ENCODE data around the gene USP22. TPM values are rescaled to one million over a fixed set of nuclear protein-coding genes. Genes with fewer than 3 reads are reported as not detected.

Gene USP22
- total and polyA plus RNA-seq, 2 donors (not counting 3 experiments of a cell fraction or from before 2014, with no cell fraction given): 204 to 260 TPM

GRCh38 chr17:21075739-21076085, 32.9 kb upstream of the USP22 start:
- H2AFZ ChIP-seq (ENCODE audit: low read depth, low read length): no peak overlapping the region
- H3K4me3 ChIP-seq (replicated peaks in 1 of 3; ENCODE audit: insufficient read depth in 1 of 3, low read depth in 1 of 3, low read length in 3 of 3): no peak overlapping the region

More at GRCh38 chr17:21075739-21076085, 32.9 kb upstream of the USP22 start:
- Histone ChIP-seq H3K36me3 (ENCODE audit: control insufficient read depth in 2 of 2, extremely low read depth in 1 of 2, insufficient read depth in 2 of 2, low read length in 2 of 2) (no peaks in the 10 kb centered on the region), H4K20me1 (replicated peaks; ENCODE audit: control insufficient read depth, extremely low read depth, insufficient read depth, low read length) (no peaks in the 10 kb centered on the region), H3K27me3 (ENCODE audit: control insufficient read depth in 2 of 2, insufficient read depth in 2 of 2, low read length in 2 of 2) (peaks cover 4 to 11% of the 10 kb centered on the region in 2 experiments), H3K4me2 (ENCODE audit: insufficient read depth, low read length) (no peak overlapping the region), H3K79me2 (ENCODE audit: control insufficient read depth, insufficient read depth, low read length) (no peaks in the 10 kb centered on the region), H3K27ac (ENCODE audit: insufficient read depth, low read depth, low read length) (no peak overlapping the region), H3K9ac (replicated peaks; ENCODE audit: extremely low read depth, insufficient read depth, low read length) (no peak overlapping the region), H3K4me1 (ENCODE audit: control insufficient read depth, extremely low read depth, insufficient read depth, low read length) (no peaks in the 10 kb centered on the region), H3K9me1 (replicated peaks; ENCODE audit: control insufficient read depth, extremely low read depth, insufficient read depth, low read length) (no peaks in the 10 kb centered on the region), H3K9me3 (replicated peaks; ENCODE audit: control insufficient read depth, insufficient read depth, low read length) (no peaks in the 10 kb centered on the region)
- dilution Hi-C loops (cut with MboI; ENCODE audit: extremely low pct_ligation_motif_present, low sequenced_read_pairs): no loop called here
- no peak for TF ChIP-seq JUN (IDR thresholded peaks at IDR 0.05; ENCODE audit: borderline replicate concordance, insufficient read depth, insufficient read length, low read depth)
- TF ChIP-seq, protein P1, sequence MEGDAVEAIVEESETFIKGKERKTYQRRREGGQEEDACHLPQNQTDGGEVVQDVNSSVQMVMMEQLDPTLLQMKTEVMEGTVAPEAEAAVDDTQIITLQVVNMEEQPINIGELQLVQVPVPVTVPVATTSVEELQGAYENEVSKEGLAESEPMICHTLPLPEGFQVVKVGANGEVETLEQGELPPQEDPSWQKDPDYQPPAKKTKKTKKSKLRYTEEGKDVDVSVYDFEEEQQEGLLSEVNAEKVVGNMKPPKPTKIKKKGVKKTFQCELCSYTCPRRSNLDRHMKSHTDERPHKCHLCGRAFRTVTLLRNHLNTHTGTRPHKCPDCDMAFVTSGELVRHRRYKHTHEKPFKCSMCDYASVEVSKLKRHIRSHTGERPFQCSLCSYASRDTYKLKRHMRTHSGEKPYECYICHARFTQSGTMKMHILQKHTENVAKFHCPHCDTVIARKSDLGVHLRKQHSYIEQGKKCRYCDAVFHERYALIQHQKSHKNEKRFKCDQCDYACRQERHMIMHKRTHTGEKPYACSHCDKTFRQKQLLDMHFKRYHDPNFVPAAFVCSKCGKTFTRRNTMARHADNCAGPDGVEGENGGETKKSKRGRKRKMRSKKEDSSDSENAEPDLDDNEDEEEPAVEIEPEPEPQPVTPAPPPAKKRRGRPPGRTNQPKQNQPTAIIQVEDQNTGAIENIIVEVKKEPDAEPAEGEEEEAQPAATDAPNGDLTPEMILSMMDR (IDR thresholded peaks at IDR 0.05; ENCODE audit: extremely low read depth in 1 of 2, insufficient read depth in 1 of 2, low read depth in 1 of 2, low read length in 2 of 2): no peak
- TF ChIP-seq GATA2 (IDR thresholded peaks at IDR 0.05; ENCODE audit: insufficient read depth, insufficient read length, low read depth, low read length): no peak
- TF ChIP-seq EZH2 (IDR thresholded peaks at IDR 0.05; ENCODE audit: borderline replicate concordance, low read depth, low read length, severe bottlenecking): no peak
- no peak for TF ChIP-seq POLR2A (IDR thresholded peaks at IDR 0.05; ENCODE audit: low read depth, low read length)
- TF ChIP-seq FOS (IDR thresholded peaks at IDR 0.05; ENCODE audit: borderline replicate concordance, insufficient read depth, low read length): no peak
- TF ChIP-seq POLR2AphosphoS5 (IDR thresholded peaks at IDR 0.05; ENCODE audit: insufficient read depth, low read depth, low read length): no peak
- TF ChIP-seq MYC (IDR thresholded peaks at IDR 0.05; ENCODE audit: low read depth, low read length): no peak
- no peak for TF ChIP-seq MAX (IDR thresholded peaks at IDR 0.05; ENCODE audit: insufficient read depth, insufficient read length)
- POLR2A ChIA-PET: no interaction called here
- FAIRE-seq: no peak
- DNase-seq (ENCODE audit: low read depth, low spot score): no peak
- intact Hi-C loops (cut with micrococcal nuclease): no loop called here
- BruUV-seq (replicated peaks): no TSS peak
- CTCF ChIA-PET: no interaction called here
